ENCODE results near the gene TRIP13.
"Not testable (repeated sequence)": the region's sequence is repeated elsewhere in the genome, so short reads cannot be mapped to it uniquely, and the experiment has no call there.

The TRIP13 gene

DNA sequence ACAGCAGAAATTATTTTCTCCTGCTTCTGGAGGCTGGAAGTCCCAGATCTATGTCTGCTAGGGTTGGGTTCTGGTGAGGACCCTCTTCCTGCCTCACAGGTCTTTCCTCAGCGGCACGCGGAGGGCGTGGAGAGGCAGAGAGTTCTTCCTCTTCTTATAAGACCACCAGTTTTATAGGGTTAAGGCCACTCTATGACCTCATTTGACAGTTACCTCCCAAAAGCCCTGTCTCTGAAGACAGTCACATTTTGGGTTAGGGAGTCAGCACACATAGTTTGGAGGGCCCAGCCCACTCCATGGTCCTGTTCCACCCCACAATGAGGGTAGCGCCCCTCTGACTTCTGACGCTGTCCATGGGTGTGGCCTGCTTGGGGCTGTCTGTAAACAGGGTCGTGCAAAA lies 46.7 kb downstream of the TRIP13 start:
- no peak for DNase-seq

GRCh38 chr5:940741-941140 lies 48.1 kb downstream of the TRIP13 start:
- not testable (repeated sequence) for DNase-seq

DNA sequence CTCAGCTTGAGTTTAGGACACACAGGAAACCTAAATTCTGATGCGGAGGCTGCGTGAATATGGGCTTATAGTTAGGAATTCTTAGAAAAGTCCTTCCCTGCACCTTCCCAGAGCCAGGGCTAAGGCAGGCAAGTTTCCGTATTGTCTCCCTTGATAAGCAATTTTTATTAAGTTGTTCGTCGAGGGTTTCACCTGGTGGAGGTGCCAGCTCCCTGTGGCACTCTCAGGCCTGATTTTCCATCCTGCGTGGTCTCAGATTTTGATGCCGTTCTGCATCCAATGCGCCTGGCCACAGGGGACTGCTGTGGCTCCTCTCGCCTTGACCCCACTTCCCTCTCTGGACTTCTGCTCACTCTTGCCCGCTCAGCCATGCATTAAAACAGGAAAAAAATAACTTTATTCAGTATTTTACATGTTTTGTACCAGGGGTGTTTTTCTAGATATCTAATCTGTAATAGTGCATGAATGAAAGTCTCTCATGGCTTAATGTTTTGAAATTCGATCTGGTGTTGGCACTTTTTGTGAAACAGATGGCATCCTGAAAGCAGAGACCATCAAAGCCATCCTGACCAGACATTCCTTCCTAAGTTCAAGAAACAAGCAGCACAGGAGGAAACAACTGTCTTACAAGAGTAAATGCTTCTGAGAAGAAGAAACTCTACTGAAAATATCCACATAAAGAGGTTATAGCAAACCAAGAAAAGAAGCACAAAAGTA lies 50.7 kb downstream of the TRIP13 start:
- no peak for DNase-seq

DNA sequence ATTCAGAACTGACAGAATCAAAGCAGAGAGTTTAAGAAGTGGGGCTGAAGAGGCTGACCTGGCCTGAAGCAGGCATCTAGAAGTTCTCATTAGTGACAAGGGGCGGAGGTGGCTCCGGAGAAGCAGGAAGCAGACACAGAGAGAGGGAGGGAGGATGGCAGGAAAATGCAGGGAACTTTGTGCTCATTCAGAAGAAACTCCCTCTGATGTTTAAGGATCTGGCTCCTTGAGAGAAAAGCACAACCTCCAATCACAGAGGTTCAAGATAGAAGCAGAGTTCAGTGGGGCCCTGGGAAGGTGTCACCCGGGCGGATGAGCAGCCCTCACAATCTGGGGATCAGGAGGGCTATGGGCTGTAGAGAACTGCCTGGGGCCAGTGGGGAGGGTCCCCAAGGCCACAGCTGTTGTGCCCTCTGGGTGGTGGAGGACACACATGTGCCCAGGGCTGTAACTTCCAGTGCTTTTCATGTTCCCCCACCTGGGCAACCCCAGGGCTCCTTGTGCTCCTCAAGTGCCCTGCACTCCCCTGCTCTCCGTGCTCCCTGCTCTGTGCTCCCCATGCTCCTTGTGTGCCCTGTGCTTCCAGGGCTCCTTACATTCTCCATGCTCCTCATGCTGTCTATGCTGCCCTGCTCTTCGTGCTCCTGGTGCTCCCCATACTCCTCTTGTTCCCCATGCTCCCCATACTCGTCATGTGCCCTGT lies 51.4 kb downstream of the TRIP13 start:
- no peak for DNase-seq

DNA sequence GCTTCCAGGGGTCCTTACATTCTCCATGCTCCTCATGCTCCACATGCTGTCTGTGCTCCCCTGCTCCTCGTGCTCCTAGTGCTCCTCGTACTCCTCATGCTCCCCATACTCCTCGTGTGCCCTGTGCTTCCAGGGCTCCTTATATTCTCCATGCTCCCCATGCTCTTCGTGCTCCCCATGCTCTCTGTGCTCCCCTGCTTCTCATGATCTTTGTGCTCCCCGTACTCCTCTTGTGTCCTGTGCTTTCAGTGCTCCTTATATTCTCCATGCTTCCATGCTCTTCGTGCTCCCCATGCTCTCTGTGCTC lies 51.9 kb downstream of the TRIP13 start:
- DNase-seq = no peak

- no peak for DNase-seq
Observed at GRCh38 chr5:944992-945685, 52.5 kb downstream of the TRIP13 start.

DNA sequence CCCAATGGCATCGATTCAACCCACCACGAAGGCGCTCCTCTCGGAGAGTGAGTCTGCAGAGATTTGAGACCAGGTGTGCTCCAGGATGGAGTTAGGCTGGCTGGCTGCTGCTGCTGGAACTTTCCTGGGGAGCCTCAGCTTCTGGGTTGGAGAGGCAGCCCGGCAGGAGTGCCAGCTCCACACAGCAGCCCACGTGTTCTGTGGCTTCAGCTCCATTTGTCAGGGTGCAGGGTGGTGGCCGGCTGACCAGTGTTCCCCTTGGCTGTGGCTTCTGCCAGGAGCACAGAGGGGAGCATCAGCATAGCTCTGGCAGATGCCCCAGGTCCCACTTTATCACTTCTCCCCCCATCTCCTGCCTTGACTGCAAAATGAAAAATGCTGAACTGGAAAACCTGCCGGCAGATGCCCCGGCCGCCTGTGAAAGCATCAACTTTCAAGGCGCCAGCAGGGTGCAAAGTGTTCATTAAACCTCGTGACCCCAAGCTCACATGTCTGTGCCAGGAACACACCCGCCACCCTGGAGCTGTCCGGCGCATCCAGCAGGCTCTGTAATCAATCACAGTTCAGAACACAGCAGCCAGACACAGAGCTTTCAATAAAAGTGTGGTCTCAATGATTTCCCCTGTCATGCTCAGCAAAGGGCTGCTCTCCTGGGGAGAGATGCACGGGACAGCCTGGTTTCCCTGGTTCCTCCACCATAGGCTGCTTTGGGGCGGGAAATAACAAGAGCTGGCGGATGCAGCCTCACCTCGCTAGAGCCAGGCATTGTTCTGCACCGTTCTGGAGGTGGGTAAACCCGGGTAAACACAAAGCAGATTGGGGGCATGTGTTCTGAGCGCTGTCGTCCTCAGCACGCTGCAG lies 53.2 kb downstream of the TRIP13 start:
- DNase-seq = no peak

GRCh38 chr5:946720-947625 lies 54.3 kb downstream of the TRIP13 start:
- DNase-seq = no peak

GRCh38 chr5:947626-948471 lies 55.2 kb downstream of the TRIP13 start:
- DNase-seq = no peak

- DNase-seq = no peak
Observed at GRCh38 chr5:948472-949274, 56.0 kb downstream of the TRIP13 start.

DNA sequence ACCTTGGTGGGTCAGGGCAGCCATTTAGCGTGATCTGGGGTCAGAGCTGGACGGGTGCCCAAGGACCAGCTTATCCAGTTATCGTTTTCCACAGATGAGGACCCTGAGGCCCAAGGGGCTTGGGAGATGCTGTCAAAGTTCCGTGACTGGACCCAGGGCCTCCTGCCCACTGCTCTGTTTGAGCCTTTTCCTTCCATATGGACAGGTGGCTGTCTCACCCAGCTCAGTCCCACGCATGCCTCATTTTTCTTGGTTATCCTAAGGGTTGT lies 56.5 kb downstream of the TRIP13 start:
- DNase-seq = no peak

DNA sequence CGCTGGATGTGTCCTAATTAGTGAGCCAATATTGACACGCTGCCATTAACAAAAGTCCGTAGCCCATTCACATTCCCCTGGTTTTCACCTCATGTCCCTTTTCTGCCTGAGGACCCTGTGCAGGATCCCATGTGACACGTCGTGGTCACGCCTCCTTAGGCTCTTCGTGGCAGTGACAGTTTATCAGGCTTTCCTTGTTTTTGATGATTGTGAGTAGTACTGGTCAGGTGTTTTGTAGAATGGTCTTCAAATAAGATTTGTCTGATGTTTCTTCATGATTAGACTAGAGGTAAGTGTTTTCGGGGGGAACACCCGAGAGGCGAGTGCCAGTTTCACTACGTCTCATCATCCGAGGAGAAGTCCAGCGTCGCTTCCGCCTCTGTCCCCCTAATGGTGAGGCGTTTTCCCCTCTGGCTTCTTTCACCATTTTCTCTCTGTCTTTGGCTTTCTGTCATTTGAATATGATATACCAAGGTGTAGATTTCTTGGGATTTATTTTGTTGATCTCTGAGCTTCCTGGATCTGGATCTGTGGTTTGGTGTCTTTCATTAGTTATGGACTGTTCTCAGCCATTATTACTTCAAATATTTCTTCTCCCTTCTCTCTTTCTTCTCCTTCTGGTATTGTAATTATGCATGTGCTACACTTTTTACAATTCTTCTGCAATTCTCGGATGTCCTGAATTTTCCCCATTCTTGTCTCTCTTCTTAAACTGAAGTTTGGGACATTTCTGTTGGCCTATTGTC lies 57.3 kb downstream of the TRIP13 start:
- DNase-seq = no peak

DNA sequence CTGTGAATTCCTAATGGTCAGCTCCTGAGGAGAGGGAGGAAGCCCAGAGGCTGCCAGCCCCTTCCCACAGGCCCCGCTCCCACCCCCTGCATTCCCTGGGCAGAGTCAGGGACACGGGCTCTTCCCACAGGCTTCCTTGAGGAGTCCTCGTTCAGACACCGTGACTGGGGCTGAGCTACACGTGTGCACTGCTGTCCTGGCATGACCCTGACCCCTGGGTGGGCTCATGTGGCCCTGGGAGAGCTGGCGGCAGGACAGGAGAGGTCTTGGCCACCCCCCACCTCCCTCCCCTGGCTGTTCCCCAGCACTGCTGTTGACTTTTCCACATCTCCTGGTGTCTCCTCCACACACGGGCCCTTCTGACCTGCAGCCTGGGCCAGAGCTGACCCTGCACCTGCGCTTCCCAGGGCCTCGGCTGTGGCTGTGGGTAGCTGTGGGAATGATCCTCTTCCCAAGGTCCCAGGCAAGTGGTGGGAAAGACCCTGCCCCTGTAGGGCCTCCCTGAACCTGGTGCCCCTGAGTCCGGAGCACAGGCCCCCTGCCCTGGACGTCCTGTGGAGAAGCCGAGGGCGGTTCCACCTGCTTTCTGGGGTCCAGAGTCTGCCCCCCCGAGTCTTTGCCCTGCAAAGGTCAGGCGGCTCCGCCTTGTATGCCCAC lies 59.4 kb downstream of the TRIP13 start:
- no peak for DNase-seq

DNA sequence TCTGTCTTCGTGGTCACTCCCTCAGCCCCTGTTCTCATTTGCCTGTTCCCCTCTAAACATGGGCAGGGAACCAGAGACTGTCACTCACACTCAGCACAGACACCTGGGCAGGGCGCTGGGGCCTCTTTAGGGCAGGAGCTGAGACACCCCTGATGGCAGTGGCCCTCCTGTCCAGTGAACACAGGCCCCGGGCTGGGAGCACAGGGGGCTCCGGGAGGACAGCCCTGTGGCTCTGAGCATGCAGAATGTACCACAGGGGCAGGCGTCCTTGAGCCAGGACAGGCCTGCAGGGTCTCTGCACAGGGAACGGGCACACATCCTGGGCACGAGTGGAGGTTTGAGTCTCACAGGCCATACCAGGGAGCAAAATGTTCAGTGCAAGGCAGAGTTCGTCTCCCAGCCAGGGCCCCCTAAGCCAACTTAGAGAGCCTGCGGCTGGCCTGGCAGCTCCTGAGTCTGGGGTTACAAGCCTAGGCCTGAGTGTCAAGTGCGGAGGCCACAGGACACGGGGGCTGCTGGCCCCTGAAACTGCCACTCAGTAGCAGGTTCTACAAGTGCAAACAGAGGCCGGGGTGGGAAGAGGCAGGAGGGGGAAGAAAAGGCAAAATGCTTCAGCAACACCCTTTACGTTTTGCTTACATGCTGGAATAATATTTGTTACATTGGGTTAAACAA lies 60.0 kb downstream of the TRIP13 start:
- no peak for DNase-seq

DNA sequence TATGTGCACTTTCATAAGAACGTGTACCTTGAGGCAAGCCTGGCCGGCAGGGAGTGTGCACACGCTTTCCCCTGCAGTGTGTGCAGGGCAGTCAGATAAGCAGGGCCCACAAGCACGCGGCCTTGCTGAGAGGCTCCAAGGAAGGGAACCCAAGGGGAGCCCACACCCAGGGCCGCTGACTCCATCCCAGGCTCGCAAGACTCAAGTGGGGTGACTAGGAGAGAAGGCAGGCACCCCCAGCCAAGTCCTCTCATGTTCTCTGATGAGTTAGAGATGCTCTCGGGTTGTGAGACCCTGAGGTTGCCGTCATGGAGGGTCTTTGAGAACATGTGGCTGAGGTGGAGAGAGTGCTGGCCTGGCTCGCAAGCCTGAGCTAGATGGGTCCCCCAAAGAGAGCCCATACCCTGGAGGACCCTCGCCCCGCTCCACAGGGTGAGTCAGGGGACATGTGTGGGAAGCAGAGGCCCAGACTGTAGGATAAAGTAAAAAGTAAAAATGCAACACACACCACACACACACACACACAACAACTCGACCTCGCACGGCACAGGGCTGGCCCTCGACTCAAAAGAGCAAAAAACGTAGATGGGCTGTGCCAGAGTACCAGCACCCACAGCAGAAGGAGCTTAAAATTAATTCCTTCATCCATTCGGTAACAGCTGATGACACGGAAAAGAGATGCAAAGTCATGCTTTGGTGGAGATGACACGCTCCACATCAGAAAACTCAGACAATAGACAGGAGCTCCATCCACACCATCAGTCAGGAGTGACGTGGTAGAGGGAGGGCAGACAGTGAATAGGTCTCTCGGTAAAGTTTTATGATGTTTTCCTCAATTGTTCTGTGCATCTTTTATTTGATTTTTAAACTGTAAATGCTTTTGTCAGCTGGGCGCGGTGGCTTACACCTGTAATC lies 61.1 kb downstream of the TRIP13 start:
- DNase-seq = no peak

DNA sequence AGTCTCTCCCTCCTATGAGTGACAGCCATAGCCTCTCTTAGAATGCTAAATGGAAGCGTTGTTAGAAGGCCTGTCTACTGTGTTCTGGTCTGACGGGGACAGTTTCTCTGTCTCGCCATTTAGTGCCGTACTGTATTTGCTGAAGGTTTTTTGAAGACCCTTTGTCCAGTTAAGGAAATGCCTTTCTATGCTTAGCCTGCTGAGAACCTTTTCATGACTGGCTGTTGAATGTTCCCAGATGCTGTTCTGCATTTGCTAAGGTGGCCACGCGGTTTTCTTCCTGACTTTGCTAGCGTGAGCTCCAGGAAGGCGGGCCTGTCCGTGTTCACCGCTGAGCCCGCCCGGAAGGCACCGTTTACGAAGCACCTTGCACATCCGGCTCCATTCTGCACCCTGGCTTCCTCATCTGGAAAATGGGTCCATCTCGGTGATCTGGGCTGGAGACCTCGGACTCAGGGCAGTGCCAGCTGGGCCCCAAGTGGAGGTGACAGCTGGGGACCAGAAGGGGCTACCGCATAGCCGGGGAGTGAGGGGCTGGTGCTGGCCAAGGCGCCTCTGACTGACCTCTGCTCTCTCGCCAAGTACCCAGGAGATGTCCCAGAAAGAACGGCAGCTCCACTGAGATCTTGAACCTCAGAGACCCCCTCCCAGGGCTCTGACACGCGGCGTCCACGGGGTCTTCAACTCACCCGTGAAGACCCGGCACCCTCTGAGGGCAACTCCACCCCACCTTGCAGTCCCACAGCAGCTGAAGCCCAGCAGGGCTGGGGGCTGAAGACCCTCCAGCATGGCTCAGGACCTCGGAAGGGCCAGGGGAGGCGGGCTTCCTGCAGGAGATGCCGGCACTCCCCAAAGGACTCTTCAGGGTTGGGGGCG lies 63.4 kb downstream of the TRIP13 start:
- DNase-seq = no peak

Measured in suppressor macrophage treated with lipopolysaccharide for 4 hours (primary cell).